Activated T-cell treated with anti-CD3 and anti-CD28 coated beads, Interleukin-2, amount 50 U/mL, for 48 hours (primary cell): Measurements from ENCODE around the gene FA2H.
"Not testable (repeated sequence)": the region's sequence is repeated elsewhere in the genome, so short reads cannot be mapped to it uniquely, and the experiment has no call there.

Experiments used
- DNase-seq, 2 experiments: peaks; one replicate each; pipeline ENCODE4 v3.0.0-alpha.2; 2020

Gene FA2H, protein sequence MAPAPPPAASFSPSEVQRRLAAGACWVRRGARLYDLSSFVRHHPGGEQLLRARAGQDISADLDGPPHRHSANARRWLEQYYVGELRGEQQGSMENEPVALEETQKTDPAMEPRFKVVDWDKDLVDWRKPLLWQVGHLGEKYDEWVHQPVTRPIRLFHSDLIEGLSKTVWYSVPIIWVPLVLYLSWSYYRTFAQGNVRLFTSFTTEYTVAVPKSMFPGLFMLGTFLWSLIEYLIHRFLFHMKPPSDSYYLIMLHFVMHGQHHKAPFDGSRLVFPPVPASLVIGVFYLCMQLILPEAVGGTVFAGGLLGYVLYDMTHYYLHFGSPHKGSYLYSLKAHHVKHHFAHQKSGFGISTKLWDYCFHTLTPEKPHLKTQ

DNA sequence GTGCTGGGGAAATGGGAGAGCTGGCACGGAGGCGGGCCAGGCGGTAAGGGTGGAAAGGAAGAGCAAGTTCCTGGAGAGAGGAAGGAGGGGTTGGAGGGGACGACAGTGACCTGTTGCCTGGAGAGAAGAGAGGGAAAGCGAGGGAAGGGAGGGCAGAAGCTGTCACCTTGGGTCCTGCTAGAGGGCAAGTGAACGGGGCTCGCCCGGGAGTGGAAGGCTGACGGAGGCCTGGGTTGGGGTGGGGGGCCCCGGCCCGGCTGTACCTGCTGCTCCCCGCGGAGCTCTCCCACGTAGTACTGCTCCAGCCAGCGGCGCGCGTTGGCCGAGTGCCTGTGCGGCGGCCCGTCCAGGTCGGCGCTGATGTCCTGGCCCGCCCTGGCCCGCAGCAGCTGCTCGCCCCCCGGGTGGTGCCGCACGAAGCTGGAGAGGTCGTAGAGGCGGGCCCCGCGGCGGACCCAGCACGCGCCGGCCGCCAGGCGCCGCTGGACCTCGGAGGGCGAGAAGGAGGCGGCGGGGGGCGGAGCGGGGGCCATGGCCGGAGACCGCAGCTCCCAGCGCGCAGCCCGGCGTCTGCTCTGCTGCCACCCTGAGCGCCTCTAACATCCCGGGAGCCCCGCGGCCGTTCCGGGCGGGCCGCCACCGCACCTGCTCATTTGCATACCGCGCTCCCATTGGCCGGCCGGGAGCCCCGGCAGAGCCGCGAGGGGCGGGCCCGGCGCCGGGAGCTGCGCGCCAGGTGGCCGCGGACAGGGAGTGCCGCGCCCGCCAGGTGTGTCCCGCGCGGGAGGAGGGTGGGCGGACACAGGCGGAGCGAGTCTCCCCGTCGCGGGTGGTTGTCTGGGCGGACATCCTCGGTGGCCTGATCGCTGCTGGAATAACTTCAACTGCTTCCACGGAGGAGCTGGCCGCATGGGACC lies at the start of gene FA2H:
TSS of gene FA2H (minus strand) at position 598 of the 917 bp plus-strand sequence. CDS start at position 533, 65 bp downstream.
- DNase-seq: peak; percentile 71 to 80

DNA sequence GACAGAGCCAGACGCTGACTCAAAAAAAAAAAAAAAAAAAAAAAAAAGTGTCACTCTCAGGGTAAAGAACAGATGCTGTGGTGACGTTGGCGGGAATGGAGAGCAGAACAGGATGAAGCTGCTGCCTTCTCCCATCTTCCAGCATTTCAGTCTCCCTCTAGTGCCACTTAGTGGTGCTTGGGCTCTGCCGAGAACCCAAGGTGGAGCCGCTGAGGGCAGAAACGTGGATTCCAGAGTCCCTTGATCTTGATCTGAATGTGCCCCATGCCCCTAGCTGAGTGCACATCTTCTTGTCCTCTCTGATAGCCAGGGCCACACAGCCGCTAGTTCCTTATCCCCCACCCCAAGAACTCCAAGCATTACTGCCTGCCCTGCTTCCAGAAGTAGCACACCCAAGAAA lies 43.2 kb upstream of the FA2H start:
- no peak for DNase-seq

DNA sequence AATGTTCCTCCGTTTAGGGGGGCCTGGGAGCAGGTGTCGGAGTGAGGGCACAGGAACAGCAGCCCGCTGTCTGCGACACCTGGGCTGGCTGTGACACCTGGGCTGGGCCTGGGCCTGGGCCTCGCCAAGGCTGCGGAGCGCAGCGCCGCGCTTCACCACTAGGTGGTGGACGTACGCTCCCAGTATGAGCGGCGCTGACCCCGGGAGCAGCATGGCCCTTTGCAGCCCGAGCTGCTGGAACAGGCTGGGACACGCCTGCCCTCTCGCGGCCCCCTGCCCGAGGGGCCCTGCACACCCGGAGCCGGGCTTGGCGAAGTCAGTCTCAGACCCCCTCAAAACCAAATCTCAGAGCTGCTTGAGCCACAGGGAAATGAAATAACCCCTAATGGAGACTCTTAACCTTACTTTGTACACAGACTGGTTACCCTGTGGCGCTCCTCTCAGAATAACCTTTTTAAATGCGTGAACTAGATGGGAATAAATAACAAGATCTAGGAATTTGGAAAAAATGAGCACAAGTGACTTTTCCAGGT lies 38.6 kb upstream of the FA2H start:
- DNase-seq: peak; percentile 84 to 87

DNA sequence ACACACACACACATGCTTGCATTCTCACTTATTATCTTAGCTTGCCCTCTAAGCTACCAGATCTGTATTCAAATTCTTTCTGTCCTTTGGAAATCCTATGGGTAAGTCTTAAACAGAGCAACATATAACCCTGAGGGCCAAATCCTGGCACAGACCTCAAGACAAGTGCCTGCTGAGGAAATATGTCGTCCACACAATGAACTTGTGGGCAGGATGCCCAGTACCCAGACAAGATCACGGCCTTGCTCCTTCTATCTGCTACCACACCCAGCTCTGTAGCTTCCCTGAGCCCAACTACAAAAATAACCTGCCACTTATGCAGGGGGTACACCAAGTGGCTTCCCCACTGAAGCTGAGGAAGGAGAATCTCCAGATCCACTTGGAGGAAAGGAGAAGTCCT lies 37.3 kb upstream of the FA2H start:
- DNase-seq: no peak

DNA sequence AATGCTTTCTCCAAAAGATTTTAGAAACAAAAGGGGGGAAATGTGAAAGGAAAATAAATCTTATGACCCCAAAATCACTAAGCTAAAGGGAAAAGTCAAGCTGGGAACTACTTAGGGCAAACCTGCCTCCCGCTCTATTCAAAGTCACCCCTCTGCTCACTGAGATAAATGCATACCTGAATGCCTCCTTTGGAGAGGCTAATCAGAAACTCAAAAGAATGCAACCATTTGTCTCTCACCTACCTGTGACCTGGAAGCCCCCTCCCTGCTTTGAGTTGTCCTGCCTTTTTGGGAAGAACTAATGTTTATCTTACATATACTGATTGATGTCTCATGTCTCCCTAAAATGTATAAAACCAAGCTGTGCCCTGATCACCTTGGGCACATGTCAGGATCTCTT lies 36.6 kb upstream of the FA2H start:
- DNase-seq: not testable (repeated sequence)

DNA sequence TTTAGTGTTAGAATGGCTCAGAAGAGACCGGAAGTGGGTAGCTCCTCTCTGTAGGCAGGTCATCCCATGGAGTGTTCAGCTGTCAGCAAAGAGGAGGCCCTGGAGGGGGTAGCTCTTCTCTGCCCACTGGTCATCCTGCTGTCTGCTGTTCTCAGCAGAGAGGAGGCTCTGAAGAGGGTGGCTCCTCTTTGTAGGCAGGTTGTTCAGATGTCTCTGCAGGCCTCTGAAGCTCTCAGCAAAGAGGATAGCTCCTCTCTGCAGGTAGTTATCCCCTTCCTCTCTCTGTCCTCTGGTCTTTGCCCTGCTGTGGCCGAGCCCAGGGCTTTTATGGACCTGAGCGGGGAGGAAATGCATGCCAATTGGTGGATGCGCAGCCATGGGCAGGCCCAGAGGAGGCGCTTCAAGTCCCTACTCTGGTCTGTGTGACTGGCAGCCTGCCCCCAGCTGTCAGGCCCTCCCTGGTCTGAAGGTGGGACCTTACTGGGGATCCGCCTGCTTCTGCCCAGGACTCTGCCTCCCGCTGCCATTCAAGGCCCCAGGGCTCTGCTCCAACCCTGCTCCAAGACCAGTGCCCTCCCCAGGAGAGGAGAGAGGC lies 32.5 kb upstream of the FA2H start:
- DNase-seq: no peak

DNA sequence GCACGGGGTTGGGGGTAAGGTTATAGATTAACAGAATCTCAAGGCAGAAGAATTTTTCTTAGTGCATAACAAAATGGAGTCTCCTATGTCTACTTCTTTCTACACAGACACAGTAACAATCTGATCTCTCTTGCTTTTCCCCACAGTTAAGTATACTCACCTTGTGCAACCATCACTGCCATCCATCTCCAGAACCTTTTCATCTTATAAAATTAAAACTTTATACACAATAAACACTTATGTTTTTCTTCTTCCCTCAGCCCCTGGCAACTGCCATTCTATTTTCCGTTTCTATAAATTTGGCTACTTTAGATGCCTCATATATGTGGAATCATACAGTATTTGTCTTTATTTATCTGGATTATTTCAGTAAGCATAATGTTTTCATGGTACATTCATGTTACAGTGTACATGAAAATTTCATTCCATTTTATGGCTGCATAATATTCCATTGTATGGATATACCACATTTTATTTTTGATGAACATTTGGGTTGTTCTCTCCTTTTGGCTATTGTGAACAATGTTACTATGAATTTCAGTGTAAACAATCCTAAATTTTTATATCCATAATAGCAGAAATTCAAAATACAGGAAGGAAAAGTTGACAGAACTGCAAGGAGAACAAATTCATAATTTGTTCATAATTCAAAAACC lies 25.7 kb upstream of the FA2H start:
- no peak for DNase-seq

DNA sequence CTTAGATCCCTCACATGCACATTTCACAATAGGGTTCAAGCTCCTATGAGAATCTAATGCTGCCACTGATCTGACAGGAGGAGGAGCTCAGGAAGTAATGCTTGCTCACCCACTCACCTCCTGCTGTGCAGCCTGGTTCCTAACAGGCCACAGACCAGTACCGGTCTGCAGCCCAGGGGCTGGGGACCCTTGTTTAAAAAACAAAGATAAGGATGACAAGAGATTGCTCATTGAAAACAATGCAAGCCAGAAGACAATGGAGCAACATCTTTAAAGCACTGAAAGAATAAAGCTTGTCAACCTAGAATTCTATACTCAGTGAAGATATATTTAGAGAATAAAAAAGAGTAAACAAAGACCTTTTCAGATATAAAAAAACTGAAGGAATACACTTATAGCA lies 22.8 kb upstream of the FA2H start:
- no peak for DNase-seq

DNA sequence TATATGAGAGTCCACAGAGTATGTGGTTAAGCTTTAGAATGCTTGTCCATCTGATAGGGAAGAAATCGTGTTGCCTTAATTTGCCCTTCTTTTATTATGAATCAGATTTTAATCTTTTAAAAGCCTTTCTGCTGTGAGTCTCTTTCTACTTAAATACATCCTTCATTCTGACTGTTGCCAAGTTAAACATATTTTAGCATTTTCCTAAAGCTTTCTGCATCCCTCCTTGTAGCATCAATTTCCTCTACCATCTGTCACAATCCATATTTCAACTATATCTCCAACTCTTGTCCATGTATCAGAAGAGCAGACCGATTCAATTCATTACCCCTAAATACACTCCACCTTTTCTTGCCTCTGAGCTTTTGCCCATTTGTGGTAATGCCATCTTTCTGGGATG lies 20.5 kb upstream of the FA2H start:
- DNase-seq: no peak

DNA sequence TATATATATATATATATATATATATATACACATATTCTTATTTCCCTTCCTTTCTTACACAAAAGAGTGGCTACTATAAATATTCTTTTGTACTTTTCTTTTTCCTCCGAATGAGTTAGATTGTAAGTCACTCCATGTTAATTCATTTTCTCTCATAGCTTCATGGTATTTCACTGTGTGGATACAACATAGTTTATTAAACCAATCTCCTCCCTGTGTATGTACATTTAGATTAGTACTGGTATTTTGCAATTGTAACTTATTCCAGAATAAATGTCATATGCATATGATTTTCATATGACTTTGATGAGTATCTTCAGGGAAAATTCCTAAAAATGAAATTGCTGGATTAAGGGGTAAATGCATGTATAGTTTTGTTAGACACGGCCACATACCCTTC lies 20.0 kb upstream of the FA2H start:
- no peak for DNase-seq

DNA sequence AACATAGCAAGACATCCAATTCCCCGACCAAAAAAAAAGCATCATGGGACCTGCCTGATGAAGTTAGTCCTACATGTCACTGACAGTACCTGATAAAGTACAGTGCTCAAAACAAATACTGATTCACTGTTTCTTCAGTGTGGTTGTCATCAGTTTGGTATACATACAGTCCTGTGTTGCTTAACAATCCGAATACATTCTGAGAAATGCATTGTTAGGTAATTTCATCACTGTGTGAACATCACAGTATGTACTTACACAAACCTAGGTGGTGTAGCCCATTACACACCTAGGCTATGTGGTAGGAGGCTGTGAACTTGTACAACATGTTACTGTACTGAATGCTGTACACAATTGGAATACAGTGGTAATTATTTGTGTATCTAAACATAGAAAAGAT lies 19.0 kb upstream of the FA2H start:
- no peak for DNase-seq

DNA sequence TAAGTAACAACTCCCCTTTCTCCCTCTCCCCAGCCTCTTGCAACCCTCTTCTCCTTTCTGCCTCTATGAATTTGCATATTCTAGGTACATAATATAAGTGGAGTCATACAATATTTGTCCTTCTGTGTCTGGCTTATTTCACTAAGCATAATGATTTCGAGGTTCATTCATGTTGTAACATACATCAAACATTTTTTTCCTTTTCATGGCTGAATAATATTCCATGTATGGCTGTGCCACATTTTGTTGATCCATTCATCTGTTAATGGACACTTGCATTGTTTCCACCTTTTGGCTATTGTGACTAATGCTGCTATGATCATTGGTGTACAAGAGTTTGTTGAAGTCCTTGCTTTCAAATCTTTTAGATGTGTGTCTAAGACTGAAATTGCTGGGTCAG lies 17.6 kb upstream of the FA2H start:
- no peak for DNase-seq

DNA sequence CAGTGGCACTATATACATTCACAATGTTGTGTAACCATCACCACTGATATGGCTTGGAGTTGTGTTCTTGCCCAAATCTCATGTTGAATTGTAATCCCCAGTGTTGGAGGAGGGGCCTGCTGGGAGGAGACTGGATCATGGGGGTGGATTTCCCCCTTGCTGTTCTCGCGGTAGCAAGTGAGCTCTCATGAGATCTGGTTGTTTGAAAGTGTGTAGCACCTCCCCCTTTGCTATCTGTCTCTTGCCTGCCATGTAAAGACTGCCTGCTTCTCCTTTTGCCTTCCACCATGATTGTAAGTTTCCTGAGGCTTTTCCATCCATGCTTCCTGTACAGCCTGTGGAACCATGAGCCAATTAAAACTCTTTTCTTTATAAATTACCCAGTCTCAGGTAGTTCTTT lies 17.1 kb upstream of the FA2H start:
- not testable (repeated sequence) for DNase-seq

DNA sequence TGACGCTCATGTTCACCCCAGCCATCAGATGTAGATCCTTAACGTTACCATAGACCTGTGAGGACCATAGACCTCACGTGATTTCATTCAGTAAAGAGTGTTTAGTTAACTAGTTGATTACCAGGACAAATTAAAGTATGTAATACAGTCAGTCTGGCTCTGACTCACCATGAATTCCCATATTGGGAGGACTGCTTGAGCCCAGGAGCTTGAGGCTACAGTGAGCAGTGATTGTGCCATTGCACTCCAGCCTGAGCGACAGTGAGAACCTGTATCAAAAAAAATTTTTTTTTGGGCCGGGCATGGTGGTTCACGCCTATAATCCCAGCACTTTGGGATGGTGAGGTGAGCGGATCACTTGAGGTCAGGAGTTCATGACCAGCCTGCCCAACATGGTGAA lies 13.5 kb upstream of the FA2H start:
- DNase-seq: no peak

DNA sequence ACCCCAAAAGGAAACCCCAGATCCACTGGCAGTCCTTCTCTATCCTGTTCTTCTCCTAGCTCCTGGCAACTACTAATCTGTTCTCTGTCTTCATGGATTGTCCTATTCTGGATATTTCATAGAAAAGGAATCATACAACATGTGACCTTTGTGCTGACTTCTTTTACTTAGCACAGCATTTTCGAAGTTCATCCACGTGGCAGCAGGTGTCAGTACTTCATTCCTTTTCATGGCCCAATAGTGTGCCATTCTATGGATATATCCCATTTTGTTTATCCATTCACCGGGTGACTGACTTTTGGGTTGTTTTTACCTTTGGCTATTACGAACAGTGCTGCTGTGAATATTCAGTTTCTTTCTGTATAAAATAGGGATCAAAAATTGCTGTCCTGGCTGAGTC lies 10.4 kb upstream of the FA2H start:
- DNase-seq: no peak

DNA sequence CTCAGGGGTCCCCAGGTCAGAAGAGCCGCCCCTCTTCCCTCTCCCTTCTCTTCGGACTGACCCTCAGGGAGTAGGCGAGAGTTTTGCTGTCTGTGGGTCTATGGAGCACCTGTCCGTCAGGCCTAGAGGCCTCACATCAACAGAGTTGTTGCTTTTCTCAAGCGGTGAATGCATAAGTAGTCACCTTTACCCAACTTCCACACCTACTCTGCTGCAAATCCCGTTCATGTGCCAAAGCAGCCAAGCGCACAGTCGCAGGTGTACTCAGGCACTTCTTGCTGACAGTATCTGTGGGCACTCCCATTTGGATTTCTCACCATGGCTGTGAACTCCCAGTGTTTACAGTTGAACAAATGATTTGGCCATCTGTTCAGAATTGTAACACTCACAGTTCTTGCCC lies 4.0 kb upstream of the FA2H start:
- no peak for DNase-seq

DNA sequence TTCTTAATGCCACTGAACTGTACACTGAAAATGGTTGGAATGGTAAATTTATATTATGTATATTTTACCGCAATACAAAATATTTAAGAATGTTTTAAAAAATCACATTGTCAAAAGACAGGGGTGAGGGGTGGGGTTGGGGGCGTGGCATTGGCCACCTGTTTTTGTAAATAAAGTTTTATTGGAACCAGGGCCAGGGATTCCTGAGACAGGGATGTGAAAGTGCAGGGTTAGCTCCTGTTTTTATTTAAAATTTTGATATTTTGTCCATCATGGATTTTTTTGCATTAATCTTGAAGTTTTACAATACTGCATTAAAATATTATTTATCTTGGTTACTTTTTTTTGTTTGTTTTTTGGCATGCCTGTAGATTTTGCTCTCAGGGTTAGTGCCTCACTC lies 2.3 kb upstream of the FA2H start:
- DNase-seq: no peak

DNA sequence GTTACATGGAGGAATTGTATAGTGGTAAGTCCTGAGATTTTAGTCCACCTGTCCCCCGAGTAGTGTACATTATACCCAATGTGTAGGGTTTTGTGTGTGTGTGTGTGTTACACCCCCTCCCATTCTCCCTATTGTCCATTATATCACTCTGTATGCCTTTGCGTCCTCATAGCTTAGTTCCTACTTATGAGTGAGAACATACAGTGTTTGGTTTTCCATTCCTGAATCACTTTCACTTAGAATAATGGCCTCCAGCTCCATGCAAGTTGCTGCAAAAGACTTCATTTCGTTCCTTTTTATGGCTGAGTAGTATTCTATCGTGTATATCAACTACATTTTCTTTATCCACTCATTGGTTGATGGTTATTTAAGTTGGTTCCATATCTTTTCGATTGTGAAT lies 635 bp upstream of the FA2H start:
- DNase-seq: no peak

DNA sequence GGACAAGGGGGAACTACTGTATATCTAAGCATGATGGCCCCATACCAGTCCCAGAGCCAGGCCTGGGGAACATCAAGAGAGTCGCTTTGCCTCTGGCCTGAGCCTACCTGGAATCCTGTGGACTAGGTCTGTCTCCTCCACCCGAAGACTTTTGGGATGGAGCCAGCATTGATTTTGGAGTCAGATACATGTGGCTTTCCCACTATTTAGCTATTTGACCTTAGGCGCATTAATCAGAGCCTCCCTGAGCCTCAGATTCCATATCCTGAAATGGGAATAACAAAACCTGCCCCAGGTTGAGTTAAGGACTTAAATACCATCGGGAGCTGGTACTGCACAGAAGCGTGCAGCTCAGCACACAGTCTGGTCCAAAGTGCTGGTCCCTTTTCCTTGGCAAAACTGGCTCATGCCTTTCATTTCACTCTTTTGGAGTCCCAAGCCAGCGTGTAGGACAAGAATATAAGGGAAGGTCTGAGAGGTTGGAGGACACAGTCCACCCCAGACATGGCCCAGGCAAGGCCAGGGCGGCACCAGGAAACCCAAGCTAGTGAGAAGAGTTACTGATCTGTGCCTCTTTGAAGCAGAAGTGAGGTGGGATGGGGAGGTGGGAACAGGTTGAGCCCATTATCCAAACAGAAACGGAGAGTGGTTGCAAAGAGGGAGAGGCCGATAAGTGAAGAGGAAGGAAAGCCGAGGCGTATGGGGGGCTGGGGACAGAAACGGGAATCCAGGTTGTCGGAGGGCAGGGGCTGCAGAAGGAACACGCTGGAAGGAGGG lies 986 bp downstream of the FA2H start:
- DNase-seq: no peak

DNA sequence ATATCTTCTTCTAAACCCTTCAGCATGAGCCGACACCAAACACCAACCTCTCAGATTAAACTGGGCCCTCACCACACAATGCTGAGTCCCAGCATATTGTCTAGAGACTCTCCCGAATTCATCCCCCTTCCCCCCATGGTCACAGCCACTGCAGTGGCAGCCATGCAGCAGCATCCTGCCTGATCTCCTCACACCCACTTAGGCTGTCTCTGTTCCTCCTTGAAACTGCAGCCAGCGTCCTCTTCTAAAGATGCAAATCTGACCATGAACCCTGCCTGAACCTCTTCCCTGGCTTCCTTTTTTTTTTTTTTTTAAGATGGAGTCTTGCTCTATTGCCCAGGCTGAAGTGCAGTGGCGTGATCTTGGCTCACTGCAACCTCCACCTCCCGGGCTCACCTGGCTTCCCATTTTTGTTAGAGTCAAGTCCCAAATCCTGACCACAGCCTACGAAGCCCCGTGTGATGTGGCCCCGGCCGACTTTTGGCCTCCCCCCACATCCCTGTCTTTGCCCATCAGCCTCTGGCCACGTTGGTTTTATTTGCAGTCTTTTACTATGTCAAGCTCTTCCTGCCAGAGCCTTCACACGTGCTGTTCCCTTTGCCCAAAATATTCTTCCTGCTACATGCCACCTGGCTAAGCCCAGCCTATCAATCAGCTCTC lies 2.8 kb downstream of the FA2H start:
- DNase-seq: no peak

DNA sequence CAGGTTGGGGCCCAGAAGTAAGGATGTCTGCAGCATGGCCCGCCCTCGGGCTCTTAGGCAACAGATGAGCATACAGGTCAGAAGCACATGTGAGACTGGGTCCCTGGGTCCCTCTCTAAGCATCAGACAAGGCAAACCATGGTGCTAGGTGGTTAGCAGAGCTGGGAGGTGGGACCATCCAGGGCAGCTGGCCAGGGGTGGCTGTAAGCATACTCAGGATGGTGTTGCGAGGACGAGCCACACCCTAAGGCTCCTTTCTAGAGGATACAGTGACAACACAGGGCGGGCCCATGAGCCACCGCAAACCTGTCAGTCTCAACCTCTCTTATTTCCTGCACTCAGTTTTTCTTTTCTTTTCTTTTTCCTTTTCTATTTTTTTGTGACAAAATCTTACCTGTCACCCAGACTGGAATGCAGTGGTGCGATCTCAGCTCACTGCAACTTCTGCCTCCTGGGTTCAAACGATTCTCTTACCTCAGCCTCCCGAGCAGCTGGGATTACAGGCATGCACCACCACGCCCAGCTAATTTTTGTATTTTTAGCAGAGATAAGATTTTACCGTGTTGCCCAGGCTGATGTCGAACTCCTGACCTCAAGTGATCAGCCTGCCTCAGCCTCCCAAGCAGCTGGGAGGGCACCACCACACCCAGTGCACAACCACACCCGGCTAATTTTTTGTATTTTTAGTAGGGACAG lies 3.6 kb downstream of the FA2H start:
- no peak for DNase-seq
